ENCODE data around the gene SPACA5B. TPM values are rescaled to one million over a fixed set of nuclear protein-coding genes. Genes with fewer than 3 reads are reported as not detected.
A peak's percentile ranks its signal among the peaks of the same experiment; 100 is the strongest.
"Not testable (repeated sequence)": the region's sequence is repeated elsewhere in the genome, so short reads cannot be mapped to it uniquely, and the experiment has no call there.

The SPACA5B gene
- total RNA-seq, 1 donor from 2014 or later: not detected

DNA sequence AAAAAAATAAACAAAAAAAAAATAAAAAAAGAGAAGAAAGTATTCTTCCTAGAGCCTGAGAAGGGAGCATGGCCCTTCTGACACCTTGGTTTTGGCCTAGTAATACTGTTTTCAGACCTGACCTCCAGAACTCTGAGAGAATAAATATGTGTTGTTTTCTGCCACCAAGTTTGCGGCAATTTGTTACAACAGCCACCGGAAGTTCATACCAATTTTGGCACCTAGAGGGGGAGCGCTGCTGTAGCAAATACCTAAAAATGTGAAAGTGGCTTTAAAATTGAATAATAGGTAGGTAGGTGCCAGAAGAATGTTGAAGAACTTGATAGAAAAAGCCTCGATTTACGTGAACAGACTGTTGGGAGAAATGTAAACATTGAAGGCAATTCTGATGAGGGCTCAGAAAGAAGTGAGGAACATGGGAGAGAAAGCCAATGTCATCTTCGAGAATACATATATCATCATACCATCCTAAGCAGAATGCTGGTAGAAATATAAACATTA lies 27.5 kb upstream of the SPACA5B start:
- Histone ChIP-seq H3K27ac (no peak overlapping the region), H3K4me3 (no peak overlapping the region), H3K27me3 (no peaks in the 10 kb centered on the region), H3K36me3 (no peaks in the 10 kb centered on the region), H3K9me3 (no peaks in the 10 kb centered on the region), H3K4me1 (no peaks in the 10 kb centered on the region)
- no peak for DNase-seq
- intact Hi-C loops (cut with DNase I): no loop called here
- TF ChIP-seq, protein P1, sequence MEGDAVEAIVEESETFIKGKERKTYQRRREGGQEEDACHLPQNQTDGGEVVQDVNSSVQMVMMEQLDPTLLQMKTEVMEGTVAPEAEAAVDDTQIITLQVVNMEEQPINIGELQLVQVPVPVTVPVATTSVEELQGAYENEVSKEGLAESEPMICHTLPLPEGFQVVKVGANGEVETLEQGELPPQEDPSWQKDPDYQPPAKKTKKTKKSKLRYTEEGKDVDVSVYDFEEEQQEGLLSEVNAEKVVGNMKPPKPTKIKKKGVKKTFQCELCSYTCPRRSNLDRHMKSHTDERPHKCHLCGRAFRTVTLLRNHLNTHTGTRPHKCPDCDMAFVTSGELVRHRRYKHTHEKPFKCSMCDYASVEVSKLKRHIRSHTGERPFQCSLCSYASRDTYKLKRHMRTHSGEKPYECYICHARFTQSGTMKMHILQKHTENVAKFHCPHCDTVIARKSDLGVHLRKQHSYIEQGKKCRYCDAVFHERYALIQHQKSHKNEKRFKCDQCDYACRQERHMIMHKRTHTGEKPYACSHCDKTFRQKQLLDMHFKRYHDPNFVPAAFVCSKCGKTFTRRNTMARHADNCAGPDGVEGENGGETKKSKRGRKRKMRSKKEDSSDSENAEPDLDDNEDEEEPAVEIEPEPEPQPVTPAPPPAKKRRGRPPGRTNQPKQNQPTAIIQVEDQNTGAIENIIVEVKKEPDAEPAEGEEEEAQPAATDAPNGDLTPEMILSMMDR (IDR thresholded peaks at IDR 0.05): no peak
- ATAC-seq: no peak

DNA sequence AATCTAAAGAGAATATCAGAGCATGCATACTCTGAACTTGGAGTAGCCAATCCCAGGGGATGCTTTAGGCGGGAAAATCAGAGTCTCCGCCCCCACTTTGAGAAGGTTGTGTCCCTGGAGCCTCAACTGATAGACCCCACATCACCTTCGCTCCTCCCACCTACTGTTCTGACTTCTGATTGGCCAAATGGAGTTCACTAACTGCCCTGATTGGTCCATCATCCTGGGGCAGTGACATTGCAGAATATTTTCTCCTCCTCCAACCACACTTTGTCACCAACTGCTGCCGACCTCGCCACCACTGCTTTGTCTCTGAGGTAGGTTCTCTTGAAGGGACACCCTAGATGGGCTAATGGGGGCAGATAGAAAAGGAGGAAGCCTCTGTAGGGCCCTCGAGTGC lies 22.7 kb upstream of the SPACA5B start:
- no peak for ATAC-seq
- H3K4me3 ChIP-seq: no peak overlapping the region
- H3K27ac ChIP-seq: no peak overlapping the region
- DNase-seq: no peak
- no peaks in the 10 kb centered on the region for H3K9me3 ChIP-seq
- H3K27me3 ChIP-seq: no peaks in the 10 kb centered on the region
- H3K4me1 ChIP-seq: no peaks in the 10 kb centered on the region
- intact Hi-C loops (cut with DNase I): no loop called here
- TF ChIP-seq, protein P1 (IDR thresholded peaks at IDR 0.05): no peak
- H3K36me3 ChIP-seq: no peaks in the 10 kb centered on the region

DNA sequence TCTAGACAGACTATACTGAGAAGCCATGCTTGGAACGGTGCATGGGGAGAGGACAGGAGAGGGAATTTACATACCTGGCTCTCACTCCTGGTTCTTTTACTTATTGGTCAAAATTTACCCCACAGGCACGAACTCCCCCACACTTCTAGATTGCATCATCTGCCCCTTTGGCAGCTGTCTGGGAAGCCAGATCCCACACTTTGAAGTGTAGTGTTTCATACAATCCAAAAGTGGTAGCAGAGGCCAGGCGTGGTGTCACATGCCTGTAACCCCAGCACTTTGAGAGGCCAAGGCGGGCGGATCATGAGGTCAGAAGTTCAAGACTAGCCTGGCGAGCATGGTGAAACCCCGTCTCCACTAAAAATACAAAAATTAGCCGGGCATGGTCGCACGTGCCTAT lies 5.1 kb upstream of the SPACA5B start:
- H3K27ac ChIP-seq; H3K27me3 ChIP-seq; H3K4me3 ChIP-seq; ATAC-seq; H3K4me1 ChIP-seq; intact Hi-C loops (cut with DNase I); H3K9me3 ChIP-seq; H3K36me3 ChIP-seq: not testable (repeated sequence)
- DNase-seq: peak; percentile 57

DNA sequence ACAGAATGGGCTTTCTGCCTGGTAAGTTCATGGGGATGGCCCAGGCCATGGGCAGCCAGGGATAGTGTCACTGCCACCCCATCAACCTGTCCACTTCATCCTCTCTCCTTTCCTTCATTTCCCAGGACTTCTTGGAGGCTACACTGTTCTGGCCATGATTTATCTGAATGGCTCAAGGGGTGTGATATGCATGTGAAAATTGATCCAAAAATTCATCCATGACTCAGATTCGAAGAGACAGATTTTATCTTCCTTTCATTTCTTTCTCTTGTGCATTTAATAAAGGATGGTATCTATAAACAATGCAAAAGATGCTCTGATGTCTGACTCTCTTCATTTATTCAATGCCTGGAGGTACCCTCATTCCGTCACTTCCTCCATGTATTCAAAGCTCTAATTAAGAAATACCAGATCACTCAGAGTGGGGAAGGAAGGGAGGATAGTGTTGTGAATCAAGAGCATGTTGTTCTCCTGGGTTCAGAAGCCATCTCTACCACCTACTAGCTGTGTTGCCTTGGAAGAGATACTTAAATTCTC lies 1.9 kb downstream of the SPACA5B start:
- H3K27ac ChIP-seq; intact Hi-C loops (cut with DNase I); ATAC-seq; H3K27me3 ChIP-seq; DNase-seq; H3K9me3 ChIP-seq; H3K36me3 ChIP-seq; H3K4me1 ChIP-seq; H3K4me3 ChIP-seq: not testable (repeated sequence)

DNA sequence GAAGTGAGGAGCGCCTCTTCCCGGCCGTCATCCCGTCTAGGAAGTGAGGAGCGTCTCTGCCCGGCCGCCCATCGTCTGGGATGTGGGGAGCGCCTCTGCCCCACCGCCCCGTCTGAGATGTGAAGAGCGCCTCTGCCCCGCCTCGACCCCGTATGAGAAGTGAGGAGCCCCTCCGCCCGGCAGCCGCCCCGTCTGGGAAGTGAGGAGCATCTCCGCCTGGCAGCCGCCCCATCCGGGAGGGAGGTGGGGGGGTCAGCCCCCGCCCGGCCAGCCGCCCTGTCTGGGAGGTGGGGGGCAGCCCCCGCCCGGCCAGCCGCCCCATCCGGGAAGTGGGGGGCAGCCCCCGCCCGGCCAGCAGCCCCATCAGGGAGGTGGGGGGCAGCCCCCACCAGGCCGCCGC lies 8.7 kb downstream of the SPACA5B start:
- H3K27ac ChIP-seq; H3K4me3 ChIP-seq; intact Hi-C loops (cut with DNase I); H3K4me1 ChIP-seq; H3K9me3 ChIP-seq; H3K27me3 ChIP-seq; H3K36me3 ChIP-seq; DNase-seq; ATAC-seq: not testable (repeated sequence)

DNA sequence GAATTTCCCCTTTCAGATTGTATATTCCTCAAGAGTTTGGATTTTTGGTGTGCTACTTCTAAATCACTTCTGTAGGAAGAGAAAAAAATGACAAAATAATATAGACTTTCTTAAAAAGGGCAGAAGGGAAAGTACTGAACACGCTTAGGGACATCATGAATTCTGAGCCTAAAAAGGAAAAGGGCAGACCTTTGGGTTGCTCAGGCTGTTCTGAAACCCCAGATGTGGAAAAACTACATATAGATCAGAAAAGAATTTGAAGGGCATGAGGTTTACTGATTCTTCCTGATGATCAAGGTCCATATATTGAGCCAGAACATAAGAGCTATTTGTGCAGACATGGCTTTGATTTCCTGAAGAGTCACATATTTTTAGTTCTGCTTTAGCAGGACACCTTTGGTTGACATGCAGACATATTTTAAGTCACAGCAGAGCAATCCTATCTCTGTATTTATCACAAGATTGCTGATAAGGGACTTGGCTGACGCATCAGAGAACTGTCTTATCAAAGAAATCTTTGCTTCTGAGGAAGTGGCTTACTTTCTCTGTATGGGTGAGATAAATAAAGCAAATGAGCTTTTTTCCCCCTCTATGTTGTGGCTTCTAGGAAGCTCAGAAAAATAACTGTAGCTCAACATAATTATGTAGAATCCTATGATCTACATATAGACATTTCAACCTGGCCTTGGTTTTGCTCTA lies 11.5 kb downstream of the SPACA5B start:
- H3K36me3 ChIP-seq; H3K9me3 ChIP-seq; H3K4me3 ChIP-seq; intact Hi-C loops (cut with DNase I); ATAC-seq; H3K27me3 ChIP-seq; H3K27ac ChIP-seq; H3K4me1 ChIP-seq; DNase-seq: not testable (repeated sequence)

DNA sequence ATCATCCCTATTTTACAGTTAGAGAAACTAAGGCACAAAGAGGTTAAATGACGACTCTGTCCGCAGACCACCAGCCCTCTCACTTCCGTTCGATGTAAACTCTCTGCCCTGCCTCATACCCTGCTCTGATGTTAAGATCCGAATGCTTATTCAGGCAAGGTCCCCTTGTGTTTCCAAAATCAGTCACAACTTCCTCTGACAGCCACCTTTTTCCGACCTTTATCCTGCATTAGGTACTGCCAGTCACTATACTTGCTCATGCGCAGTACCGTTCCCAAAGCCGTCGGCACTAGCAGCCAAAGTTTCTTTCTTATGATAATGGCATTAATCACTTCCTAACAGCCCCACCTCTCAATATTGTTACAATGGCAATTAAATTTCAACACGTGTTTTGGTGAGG lies 12.3 kb downstream of the SPACA5B start:
- H3K36me3 ChIP-seq; H3K27ac ChIP-seq; DNase-seq; ATAC-seq; H3K4me3 ChIP-seq; H3K27me3 ChIP-seq; H3K9me3 ChIP-seq; intact Hi-C loops (cut with DNase I); H3K4me1 ChIP-seq: not testable (repeated sequence)

DNA sequence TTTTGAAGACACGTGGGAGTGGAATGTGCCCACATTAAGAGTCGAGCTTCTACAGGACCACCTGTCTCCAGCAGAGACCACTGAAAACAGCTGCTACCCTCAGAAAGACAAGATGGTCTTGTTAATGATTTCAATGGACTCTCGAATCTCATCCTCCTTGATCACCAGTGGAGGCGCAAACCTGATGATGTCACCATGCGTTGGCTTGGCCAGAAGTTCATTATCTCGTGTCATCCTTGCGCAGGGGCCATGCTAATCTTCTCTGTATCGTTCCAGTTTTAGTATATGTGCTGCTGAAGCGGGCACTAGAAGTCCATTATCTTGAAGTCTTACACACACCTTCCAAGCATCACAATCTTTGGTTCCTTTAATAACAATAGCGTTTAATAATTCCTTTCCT lies 23.3 kb downstream of the SPACA5B start:
- no peaks in the 10 kb centered on the region for H3K36me3 ChIP-seq
- intact Hi-C loops (cut with DNase I): no loop called here
- H3K4me3 ChIP-seq: no peak overlapping the region
- no peaks in the 10 kb centered on the region for H3K4me1 ChIP-seq
- no peak for ATAC-seq
- TF ChIP-seq, protein P1 (IDR thresholded peaks at IDR 0.05): no peak
- H3K27me3 ChIP-seq: no peaks in the 10 kb centered on the region
- no peak for DNase-seq
- H3K27ac ChIP-seq: no peak overlapping the region
- no peaks in the 10 kb centered on the region for H3K9me3 ChIP-seq
